ENCODE data around the gene GIT1.

GIT1 gene

DNA sequence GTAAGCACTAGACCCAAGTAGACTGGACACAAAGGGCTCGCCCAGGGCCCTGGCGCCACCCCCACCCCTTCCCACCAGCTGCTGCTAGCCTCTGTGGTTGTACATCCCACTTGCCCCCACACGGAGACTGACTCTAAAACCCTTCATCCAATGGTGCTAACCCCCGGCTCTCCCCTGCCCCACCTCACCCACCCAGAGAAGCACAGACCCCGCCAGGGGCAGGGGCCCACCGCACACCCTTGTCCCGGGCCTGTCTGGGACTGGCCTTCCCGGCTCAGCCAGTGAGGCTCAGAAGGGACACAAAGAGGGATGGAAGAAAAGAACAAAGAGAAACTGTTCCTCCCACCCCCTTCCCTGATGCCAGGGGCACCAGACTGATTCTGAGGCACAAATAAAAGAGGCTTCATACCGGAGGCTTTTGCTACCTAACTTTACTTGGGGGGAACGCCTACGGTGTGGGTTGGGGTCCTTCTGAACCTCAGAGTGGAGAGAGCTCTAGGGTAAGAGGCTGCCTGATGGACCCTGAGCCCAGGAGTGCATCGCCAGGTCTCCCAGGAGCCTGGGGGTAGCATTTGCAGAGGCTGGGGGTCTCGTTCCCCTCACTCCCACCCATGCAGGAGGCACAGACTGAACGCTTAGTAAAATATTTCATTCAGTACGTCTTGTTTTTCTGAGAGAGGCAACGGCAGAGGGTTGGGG lies 25.1 kb upstream of the GIT1 start:
- TF ChIP-seq, protein P1, sequence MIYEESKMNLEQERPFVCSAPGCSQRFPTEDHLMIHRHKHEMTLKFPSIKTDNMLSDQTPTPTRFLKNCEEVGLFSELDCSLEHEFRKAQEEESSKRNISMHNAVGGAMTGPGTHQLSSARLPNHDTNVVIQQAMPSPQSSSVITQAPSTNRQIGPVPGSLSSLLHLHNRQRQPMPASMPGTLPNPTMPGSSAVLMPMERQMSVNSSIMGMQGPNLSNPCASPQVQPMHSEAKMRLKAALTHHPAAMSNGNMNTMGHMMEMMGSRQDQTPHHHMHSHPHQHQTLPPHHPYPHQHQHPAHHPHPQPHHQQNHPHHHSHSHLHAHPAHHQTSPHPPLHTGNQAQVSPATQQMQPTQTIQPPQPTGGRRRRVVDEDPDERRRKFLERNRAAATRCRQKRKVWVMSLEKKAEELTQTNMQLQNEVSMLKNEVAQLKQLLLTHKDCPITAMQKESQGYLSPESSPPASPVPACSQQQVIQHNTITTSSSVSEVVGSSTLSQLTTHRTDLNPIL (CRISPR knock-in tag; IDR thresholded peaks at IDR 0.05; ENCODE audit: low read depth), result no peak
- no peak for TF ChIP-seq ESRRG (CRISPR knock-in tag; IDR thresholded peaks at IDR 0.05)
- no peak for ATAC-seq

DNA sequence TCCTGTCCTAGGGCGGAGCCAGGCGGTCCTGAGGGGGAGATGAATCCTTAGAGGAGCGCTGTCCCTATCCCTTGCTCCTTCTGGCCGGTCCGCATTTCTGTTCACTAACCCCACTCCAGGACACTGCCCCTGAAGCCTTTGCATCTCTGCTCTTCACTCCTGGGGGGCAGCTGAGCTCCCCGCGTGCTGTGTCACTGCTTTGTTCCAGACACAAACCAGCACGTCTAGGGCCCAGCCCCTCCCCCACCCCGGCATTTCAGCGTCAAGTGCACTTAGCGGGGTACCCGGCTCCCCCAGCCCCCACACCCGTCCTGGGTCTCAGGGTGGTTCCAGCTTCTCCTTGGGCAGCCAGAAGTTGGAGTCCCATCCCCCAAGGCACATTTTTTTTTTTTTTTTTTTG lies 24.4 kb upstream of the GIT1 start:
- ATAC-seq, result no peak
- TF ChIP-seq ZNF70 (CRISPR knock-in tag; IDR thresholded peaks at IDR 0.05) (no peak), ZFP3 (CRISPR knock-in tag; IDR thresholded peaks at IDR 0.05) (no peak), BACH2 (CRISPR knock-in tag; IDR thresholded peaks at IDR 0.05; ENCODE audit: borderline replicate concordance) (no peak), SNAI2 (CRISPR knock-in tag; IDR thresholded peaks at IDR 0.05) (no peak), ZFP30 (CRISPR knock-in tag; IDR thresholded peaks at IDR 0.05) (no peak), TCF4 (CRISPR knock-in tag; IDR thresholded peaks at IDR 0.05; ENCODE audit: borderline replicate concordance) (no peak), POU6F1 (CRISPR knock-in tag; IDR thresholded peaks at IDR 0.05; ENCODE audit: borderline replicate concordance, low read depth) (no peak), PPARA (CRISPR knock-in tag; IDR thresholded peaks at IDR 0.05; ENCODE audit: borderline replicate concordance) (no peak), ZC3H10 (CRISPR knock-in tag; IDR thresholded peaks at IDR 0.05) (no peak), TSHZ2 (CRISPR knock-in tag; IDR thresholded peaks at IDR 0.05) (no peak), ESRRG (CRISPR knock-in tag; IDR thresholded peaks at IDR 0.05) (no peak), ZNF565 (CRISPR knock-in tag; conservative IDR thresholded peaks at IDR 0.05; ENCODE audit: low read depth) (no peak), OSR1 (CRISPR knock-in tag; IDR thresholded peaks at IDR 0.05) (no peak), TOX (CRISPR knock-in tag; IDR thresholded peaks at IDR 0.05; ENCODE audit: borderline replicate concordance) (no peak), RARB (CRISPR knock-in tag; IDR thresholded peaks at IDR 0.05) (no peak), ZNF8 (CRISPR knock-in tag; IDR thresholded peaks at IDR 0.05) (no peak), CSDC2 (CRISPR knock-in tag; IDR thresholded peaks at IDR 0.05) (no peak), CSRNP3 (CRISPR knock-in tag; IDR thresholded peaks at IDR 0.05) (no peak), ISL1 (CRISPR knock-in tag; IDR thresholded peaks at IDR 0.05) (no peak)
- TF ChIP-seq, protein P2, sequence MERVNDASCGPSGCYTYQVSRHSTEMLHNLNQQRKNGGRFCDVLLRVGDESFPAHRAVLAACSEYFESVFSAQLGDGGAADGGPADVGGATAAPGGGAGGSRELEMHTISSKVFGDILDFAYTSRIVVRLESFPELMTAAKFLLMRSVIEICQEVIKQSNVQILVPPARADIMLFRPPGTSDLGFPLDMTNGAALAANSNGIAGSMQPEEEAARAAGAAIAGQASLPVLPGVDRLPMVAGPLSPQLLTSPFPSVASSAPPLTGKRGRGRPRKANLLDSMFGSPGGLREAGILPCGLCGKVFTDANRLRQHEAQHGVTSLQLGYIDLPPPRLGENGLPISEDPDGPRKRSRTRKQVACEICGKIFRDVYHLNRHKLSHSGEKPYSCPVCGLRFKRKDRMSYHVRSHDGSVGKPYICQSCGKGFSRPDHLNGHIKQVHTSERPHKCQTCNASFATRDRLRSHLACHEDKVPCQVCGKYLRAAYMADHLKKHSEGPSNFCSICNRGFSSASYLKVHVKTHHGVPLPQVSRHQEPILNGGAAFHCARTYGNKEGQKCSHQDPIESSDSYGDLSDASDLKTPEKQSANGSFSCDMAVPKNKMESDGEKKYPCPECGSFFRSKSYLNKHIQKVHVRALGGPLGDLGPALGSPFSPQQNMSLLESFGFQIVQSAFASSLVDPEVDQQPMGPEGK (CRISPR knock-in tag; IDR thresholded peaks at IDR 0.05; ENCODE audit: borderline replicate concordance), result no peak

DNA sequence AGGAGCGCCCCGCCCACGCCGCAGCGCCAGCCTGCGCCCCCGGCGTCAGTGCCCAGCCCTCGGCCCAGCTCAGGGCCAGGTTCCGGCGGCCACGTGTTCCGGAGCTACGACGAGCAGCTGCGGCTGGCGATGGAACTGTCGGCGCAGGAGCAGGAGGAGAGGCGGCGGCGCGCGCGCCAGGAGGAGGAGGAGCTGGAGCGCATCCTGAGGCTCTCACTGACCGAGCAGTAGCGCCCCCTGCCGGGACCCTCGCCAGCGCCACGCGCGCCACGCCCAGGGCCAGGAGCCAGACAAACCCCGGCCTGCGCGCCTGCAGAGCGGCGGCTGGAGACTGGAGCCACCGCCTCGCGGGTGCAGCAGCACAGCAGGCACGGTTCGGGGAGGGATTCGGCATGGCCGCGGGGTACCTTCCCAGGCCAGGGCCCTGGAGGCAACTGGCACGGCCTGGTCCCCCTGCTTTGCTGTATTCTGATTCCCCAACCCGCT lies 23.9 kb upstream of the GIT1 start:
- no peak for ATAC-seq
- TF ChIP-seq ESRRG (CRISPR knock-in tag; IDR thresholded peaks at IDR 0.05), result no peak
- TF ChIP-seq OSR1 (CRISPR knock-in tag; IDR thresholded peaks at IDR 0.05), result no peak
- no peak for TF ChIP-seq CSRNP3 (CRISPR knock-in tag; IDR thresholded peaks at IDR 0.05)
- TF ChIP-seq ZC3H10 (CRISPR knock-in tag; IDR thresholded peaks at IDR 0.05), result no peak
- TF ChIP-seq, protein P2 (CRISPR knock-in tag; IDR thresholded peaks at IDR 0.05; ENCODE audit: borderline replicate concordance), result no peak
- no peak for TF ChIP-seq TCF4 (CRISPR knock-in tag; IDR thresholded peaks at IDR 0.05; ENCODE audit: borderline replicate concordance)
- no peak for TF ChIP-seq ZNF8 (CRISPR knock-in tag; IDR thresholded peaks at IDR 0.05)
- TF ChIP-seq SNAI2 (CRISPR knock-in tag; IDR thresholded peaks at IDR 0.05), result no peak
- TF ChIP-seq, protein P1 (CRISPR knock-in tag; IDR thresholded peaks at IDR 0.05; ENCODE audit: low read depth), result no peak
- TF ChIP-seq ZNF70 (CRISPR knock-in tag; IDR thresholded peaks at IDR 0.05), result no peak
- no peak for TF ChIP-seq ISL1 (CRISPR knock-in tag; IDR thresholded peaks at IDR 0.05)
